ENCODE results near the gene RAB11A.

The RAB11A gene

DNA sequence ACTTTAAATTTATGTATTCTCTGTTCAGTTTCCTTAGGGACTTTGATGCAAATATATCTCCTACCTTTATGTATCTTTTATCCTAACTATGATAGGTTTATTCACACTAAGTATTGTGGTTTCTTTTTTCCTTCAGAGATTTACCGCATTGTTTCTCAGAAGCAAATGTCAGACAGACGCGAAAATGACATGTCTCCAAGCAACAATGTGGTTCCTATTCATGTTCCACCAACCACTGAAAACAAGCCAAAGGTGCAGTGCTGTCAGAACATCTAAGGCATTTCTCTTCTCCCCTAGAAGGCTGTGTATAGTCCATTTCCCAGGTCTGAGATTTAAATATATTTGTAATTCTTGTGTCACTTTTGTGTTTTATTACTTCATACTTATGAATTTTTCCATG, 18.3 kb downstream of the RAB11A start:
- H3K4me3 ChIP-seq (ENCODE audit: low read depth, low read length), result no peak overlapping the region
- TF ChIP-seq, protein P1, sequence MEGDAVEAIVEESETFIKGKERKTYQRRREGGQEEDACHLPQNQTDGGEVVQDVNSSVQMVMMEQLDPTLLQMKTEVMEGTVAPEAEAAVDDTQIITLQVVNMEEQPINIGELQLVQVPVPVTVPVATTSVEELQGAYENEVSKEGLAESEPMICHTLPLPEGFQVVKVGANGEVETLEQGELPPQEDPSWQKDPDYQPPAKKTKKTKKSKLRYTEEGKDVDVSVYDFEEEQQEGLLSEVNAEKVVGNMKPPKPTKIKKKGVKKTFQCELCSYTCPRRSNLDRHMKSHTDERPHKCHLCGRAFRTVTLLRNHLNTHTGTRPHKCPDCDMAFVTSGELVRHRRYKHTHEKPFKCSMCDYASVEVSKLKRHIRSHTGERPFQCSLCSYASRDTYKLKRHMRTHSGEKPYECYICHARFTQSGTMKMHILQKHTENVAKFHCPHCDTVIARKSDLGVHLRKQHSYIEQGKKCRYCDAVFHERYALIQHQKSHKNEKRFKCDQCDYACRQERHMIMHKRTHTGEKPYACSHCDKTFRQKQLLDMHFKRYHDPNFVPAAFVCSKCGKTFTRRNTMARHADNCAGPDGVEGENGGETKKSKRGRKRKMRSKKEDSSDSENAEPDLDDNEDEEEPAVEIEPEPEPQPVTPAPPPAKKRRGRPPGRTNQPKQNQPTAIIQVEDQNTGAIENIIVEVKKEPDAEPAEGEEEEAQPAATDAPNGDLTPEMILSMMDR (IDR thresholded peaks at IDR 0.05; ENCODE audit: borderline replicate concordance, insufficient read depth, low read depth, low read length), result no peak

DNA sequence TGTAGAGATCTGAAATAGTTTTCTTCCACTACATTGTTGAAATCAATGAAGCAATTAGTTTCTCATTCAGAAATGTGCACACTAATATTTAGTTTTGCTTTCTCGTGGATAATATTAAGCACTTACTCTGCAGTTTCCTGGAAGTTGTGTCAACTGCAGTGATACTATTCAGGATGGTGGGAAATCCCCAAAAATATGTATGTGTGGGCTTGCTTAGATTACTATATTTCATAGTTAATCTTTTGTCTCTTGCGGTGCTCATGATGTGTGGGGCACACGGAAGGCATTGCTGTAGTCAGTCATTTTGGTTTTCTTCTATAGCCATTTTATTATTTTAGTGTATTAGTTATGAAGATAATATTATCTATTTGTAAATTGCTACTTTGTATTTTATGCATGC, 19.7 kb downstream of the RAB11A start:
- TF ChIP-seq, protein P1 (IDR thresholded peaks at IDR 0.05; ENCODE audit: borderline replicate concordance, insufficient read depth, low read depth, low read length), result no peak
- H3K4me3 ChIP-seq (ENCODE audit: low read depth, low read length), result no peak overlapping the region

DNA sequence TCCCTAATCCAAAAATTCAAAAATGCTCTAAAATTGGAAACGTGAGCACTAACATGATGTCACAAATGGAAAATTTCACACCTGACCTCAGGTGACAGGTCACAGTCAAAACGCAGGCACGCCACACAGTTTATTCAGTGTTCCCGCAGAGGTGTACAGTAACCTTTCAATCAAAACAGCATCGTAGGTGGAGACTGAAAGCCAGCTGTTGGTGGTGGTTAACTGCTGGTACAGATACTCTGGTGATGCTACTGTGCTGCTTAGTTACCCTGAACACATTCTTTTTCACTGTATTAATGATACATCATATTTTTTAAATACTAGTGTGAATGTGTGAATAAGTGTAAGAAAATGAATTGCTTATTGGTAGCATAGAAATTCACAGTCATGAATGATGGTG, 23.8 kb downstream of the RAB11A start:
- TF ChIP-seq, protein P1 (IDR thresholded peaks at IDR 0.05; ENCODE audit: borderline replicate concordance, insufficient read depth, low read depth, low read length), result no peak

DNA sequence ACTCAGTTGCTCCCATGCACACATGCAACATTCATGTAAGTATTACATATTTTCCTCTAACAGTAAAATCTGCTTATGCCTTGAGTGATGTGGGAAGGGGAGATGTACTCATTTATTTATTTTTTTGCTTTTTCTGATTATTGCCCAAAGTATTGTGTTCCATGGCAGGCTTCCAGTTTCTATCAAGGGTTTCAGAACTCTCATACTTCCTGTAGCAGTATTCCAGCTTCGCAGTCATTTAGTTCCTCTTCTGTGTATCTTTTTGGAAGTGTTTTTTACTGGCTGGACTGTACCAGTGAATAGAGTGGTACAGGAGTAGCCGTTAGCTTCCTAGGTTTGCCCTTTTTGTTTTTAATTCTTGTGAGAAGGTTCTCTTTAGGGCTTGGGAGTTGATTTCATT, 26.9 kb downstream of the RAB11A start:
- TF ChIP-seq, protein P1 (IDR thresholded peaks at IDR 0.05; ENCODE audit: borderline replicate concordance, insufficient read depth, low read depth, low read length), result no peak
- no peak overlapping the region for H3K4me3 ChIP-seq (ENCODE audit: low read depth, low read length)

More for the DNA sequence above, 23.8 kb downstream of the RAB11A start:
- H3K4me3 ChIP-seq (ENCODE audit: low read depth, low read length), result no peak overlapping the region

DNA sequence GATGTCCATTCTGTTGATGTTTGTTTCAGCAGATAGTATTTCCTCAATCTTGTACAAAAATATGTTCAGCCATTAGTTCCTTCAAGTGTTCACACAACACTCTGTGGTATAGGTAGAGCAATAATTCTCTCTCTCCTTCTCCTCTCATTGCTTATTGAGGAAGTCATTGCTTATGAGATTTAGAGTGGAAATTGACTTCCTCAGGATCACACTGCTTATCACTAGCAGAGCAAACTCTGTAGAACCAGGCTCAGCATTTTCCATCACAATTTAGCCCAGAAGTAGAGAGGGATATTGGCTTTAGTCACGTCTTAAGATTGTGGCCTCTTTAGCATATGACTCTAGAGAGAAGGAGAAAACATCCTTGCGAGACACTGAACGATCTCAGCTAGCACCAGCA, 31.2 kb downstream of the RAB11A start:
- no peak overlapping the region for H3K4me3 ChIP-seq (ENCODE audit: low read depth, low read length)
- TF ChIP-seq, protein P1 (IDR thresholded peaks at IDR 0.05; ENCODE audit: borderline replicate concordance, insufficient read depth, low read depth, low read length), result no peak

DNA sequence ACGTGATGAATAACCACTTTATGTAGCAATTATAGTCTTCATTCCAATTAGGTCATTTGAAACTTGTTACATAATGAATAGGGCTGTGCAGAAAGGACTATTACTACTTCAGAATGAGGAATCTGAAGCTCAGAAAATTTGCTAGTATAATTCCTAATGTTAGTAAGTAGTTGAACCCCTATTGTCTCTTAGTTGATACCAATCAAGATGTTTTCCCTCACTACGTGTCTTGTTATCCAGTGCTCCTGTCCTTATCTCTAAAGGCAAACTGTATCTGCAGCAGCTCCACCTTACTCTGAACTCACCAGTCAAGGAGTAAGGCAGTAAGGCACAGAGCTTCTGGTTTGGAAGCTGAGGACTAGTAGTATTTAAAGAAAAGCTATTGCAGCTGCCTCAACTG, 32.0 kb downstream of the RAB11A start:
- TF ChIP-seq, protein P1 (IDR thresholded peaks at IDR 0.05; ENCODE audit: borderline replicate concordance, insufficient read depth, low read depth, low read length), result no peak
- no peak overlapping the region for H3K4me3 ChIP-seq (ENCODE audit: low read depth, low read length)

DNA sequence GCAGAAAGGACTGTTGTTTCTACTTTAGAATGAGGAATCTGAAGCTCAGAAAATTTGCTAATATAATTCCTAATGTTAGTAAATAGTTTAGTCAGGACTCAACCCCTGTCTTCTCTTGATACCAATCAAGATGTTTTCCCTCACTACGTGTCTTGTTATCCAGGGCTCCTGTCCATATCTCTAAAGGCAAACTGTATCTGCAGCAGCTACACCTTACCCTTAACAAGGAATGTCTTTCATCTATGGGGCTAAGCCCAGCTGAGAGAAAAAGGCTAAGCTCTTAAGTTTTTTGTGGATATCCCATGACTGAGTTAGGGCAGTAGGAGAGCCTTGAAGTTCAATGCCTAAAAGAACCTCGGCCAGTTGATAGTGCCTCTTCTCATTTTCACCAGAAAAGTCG, 32.5 kb downstream of the RAB11A start:
- TF ChIP-seq, protein P1 (IDR thresholded peaks at IDR 0.05; ENCODE audit: borderline replicate concordance, insufficient read depth, low read depth, low read length), result no peak
- H3K4me3 ChIP-seq (ENCODE audit: low read depth, low read length), result no peak overlapping the region
